DOHH2 (cell line): ENCODE results near the gene NEGR1.

Source experiments
- CTCF ChIP-seq: fragments of 200-600 bp; sonication (generic); IDR thresholded peaks from one replicate; pipeline ENCODE4 v1.5.1; 2014; ENCODE audit warnings: antibody characterized with exemption, mild to moderate bottlenecking, low read depth, low read length; ENCODE audit not compliant: poor library complexity, severe bottlenecking
- EZH2phosphoT487 ChIP-seq: fragments of 200-600 bp; sonication (generic); IDR thresholded peaks from 2 replicates; pipeline ENCODE4 v1.6.1; 2017; ENCODE audit warnings: borderline replicate concordance, mild to moderate bottlenecking, antibody characterized with exemption, low read length, moderate library complexity, mixed read lengths

GRCh38 chr1:72253132-72253531 lies 29.2 kb downstream of the NEGR1 start:
- TF ChIP-seq CTCF (no peak), EZH2phosphoT487 (no peak)
